ENCODE results near the gene LRRC3.
"Not testable (repeated sequence)": the region's sequence is repeated elsewhere in the genome, so short reads cannot be mapped to it uniquely, and the experiment has no call there.

The LRRC3 gene

GRCh38 chr21:44415073-44416025 is 40.0 kb upstream of the LRRC3 start:
- TF ChIP-seq ISL1 (CRISPR knock-in tag; IDR thresholded peaks at IDR 0.05) (no peak), ZFP30 (CRISPR knock-in tag; IDR thresholded peaks at IDR 0.05) (no peak), POU6F1 (CRISPR knock-in tag; IDR thresholded peaks at IDR 0.05; ENCODE audit: borderline replicate concordance, low read depth) (no peak)
- ATAC-seq, result no peak

GRCh38 chr21:44416193-44416592 is 39.1 kb upstream of the LRRC3 start:
- ATAC-seq, result no peak
- TF ChIP-seq GLIS3 (CRISPR knock-in tag; IDR thresholded peaks at IDR 0.05) (no peak), ZNF8 (CRISPR knock-in tag; IDR thresholded peaks at IDR 0.05) (no peak), PATZ1 (CRISPR knock-in tag; IDR thresholded peaks at IDR 0.05; ENCODE audit: borderline replicate concordance) (no peak)

GRCh38 chr21:44417621-44418107 is 37.6 kb upstream of the LRRC3 start:
- not testable (repeated sequence) for ATAC-seq

GRCh38 chr21:44418108-44418875 is 37.0 kb upstream of the LRRC3 start:
- TF ChIP-seq GLIS3 (CRISPR knock-in tag; IDR thresholded peaks at IDR 0.05) (no peak), CSDC2 (CRISPR knock-in tag; IDR thresholded peaks at IDR 0.05) (no peak), BACH2 (CRISPR knock-in tag; IDR thresholded peaks at IDR 0.05; ENCODE audit: borderline replicate concordance) (no peak), TSHZ2 (CRISPR knock-in tag; IDR thresholded peaks at IDR 0.05) (no peak), CREB5 (CRISPR knock-in tag; IDR thresholded peaks at IDR 0.05; ENCODE audit: low read depth) (no peak), ZNF565 (CRISPR knock-in tag; conservative IDR thresholded peaks at IDR 0.05; ENCODE audit: low read depth) (no peak), POU6F1 (CRISPR knock-in tag; IDR thresholded peaks at IDR 0.05; ENCODE audit: borderline replicate concordance, low read depth) (no peak), ARNTL (CRISPR knock-in tag; IDR thresholded peaks at IDR 0.05; ENCODE audit: borderline replicate concordance, low read depth) (no peak), ESRRG (CRISPR knock-in tag; IDR thresholded peaks at IDR 0.05) (no peak), ZNF70 (CRISPR knock-in tag; IDR thresholded peaks at IDR 0.05) (no peak), ZNF8 (CRISPR knock-in tag; IDR thresholded peaks at IDR 0.05) (no peak)
- no peak for ATAC-seq
